CD4-positive, alpha-beta T cell treated with Interleukin-12 subunit alpha and Interleukin-12 subunit beta, for 1 hour (primary cell): Measurements from ENCODE around the gene FBXW11.

Source experiments
- DNase-seq: peaks from one replicate; pipeline ENCODE4 v3.0.0-alpha.2; 2020

Gene FBXW11

GRCh38 chr5:171855798-171856763 is 150.4 kb downstream of the FBXW11 start:
- no peak for DNase-seq

GRCh38 chr5:171855265-171855664 is 151.2 kb downstream of the FBXW11 start:
- no peak for DNase-seq

- no peak for DNase-seq
Observed at GRCh38 chr5:171852255-171852681, 154.2 kb downstream of the FBXW11 start.

- no peak for DNase-seq
Observed at GRCh38 chr5:171851251-171851650, 155.2 kb downstream of the FBXW11 start.

GRCh38 chr5:171850324-171850947 is 156.0 kb downstream of the FBXW11 start:
- no peak for DNase-seq

- DNase-seq: no peak
Observed at GRCh38 chr5:171849585-171850323, 156.7 kb downstream of the FBXW11 start.

- DNase-seq: no peak
Observed at GRCh38 chr5:171848911-171849520, 157.4 kb downstream of the FBXW11 start.

- no peak for DNase-seq
Observed at GRCh38 chr5:171848486-171848885, 158.0 kb downstream of the FBXW11 start.

- DNase-seq: no peak
Observed at GRCh38 chr5:171848006-171848405, 158.4 kb downstream of the FBXW11 start.

GRCh38 chr5:171847026-171847425 is 159.4 kb downstream of the FBXW11 start:
- no peak for DNase-seq

- no peak for DNase-seq
Observed at GRCh38 chr5:171846323-171846722, 160.1 kb downstream of the FBXW11 start.

GRCh38 chr5:171845857-171846256 is 160.6 kb downstream of the FBXW11 start:
- no peak for DNase-seq

GRCh38 chr5:171845040-171845630 is 161.3 kb downstream of the FBXW11 start:
- no peak for DNase-seq

GRCh38 chr5:171842777-171843328 is 163.6 kb downstream of the FBXW11 start:
- DNase-seq: no peak

- no peak for DNase-seq
Observed at GRCh38 chr5:171841984-171842776, 164.3 kb downstream of the FBXW11 start.

GRCh38 chr5:171840711-171841522 is 165.5 kb downstream of the FBXW11 start:
- no peak for DNase-seq

- DNase-seq: no peak
Observed at GRCh38 chr5:171840066-171840465, 166.4 kb downstream of the FBXW11 start.

- no peak for DNase-seq
Observed at GRCh38 chr5:171839112-171839511, 167.3 kb downstream of the FBXW11 start.

GRCh38 chr5:171838066-171838465 is 168.4 kb downstream of the FBXW11 start:
- DNase-seq: no peak

GRCh38 chr5:171837522-171837921 is 168.9 kb downstream of the FBXW11 start:
- no peak for DNase-seq
